ENCODE data around the gene GTF2H3. TPM values are rescaled to one million over a fixed set of nuclear protein-coding genes. Genes with fewer than 3 reads are reported as not detected.

Gene GTF2H3
- polyA plus RNA-seq, 1 experiment: 55.1 TPM

DNA sequence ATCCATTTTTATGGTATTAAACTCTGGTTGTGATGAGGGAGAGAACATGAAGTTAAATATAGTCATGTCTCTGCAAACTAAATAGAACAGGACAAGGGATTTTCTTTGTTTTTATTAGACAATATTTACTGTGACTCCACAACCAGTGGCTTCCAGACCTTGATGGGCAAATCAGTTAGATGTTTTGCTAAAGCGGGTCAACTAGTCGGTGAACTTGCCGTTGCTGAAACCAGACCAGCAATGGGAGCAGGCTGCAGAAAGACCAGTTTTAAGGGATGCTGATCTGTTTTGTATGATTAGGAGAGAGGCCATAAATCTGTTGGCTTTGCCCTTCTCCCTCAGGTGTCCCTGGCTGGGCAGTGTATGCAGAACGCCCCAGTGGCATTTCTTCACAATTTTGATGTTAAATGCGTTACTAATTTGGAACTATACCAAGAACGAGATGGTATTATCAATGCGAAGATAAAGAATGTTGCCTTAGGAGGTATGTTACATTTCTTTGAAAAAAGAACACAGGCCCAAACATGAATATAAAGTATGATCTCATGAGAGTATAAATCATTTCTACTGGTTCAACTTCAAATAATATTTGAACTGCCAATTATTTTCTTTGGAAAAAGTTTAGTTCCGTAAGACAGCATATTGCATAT is 56.7 kb downstream of the GTF2H3 start:
- TF ChIP-seq, protein P1, sequence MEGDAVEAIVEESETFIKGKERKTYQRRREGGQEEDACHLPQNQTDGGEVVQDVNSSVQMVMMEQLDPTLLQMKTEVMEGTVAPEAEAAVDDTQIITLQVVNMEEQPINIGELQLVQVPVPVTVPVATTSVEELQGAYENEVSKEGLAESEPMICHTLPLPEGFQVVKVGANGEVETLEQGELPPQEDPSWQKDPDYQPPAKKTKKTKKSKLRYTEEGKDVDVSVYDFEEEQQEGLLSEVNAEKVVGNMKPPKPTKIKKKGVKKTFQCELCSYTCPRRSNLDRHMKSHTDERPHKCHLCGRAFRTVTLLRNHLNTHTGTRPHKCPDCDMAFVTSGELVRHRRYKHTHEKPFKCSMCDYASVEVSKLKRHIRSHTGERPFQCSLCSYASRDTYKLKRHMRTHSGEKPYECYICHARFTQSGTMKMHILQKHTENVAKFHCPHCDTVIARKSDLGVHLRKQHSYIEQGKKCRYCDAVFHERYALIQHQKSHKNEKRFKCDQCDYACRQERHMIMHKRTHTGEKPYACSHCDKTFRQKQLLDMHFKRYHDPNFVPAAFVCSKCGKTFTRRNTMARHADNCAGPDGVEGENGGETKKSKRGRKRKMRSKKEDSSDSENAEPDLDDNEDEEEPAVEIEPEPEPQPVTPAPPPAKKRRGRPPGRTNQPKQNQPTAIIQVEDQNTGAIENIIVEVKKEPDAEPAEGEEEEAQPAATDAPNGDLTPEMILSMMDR (IDR thresholded peaks at IDR 0.05; ENCODE audit: low read depth, low read length): no peak
- H3K27ac ChIP-seq (ENCODE audit: low read depth, low read length): no peak overlapping the region
- no peaks in the 10 kb centered on the region for H3K27me3 ChIP-seq (ENCODE audit: control insufficient read depth, insufficient read depth, low read length)
- CTCF ChIA-PET: no interaction called here
- no peaks in the 10 kb centered on the region for H3K9me3 ChIP-seq (ENCODE audit: control insufficient read depth, insufficient read depth, low read length)
- DNase-seq (ENCODE audit: low read depth, low spot score): no peak
- POLR2A ChIA-PET: no interaction called here
- no peak overlapping the region for H3K4me3 ChIP-seq (ENCODE audit: low read depth, low read length)

DNA sequence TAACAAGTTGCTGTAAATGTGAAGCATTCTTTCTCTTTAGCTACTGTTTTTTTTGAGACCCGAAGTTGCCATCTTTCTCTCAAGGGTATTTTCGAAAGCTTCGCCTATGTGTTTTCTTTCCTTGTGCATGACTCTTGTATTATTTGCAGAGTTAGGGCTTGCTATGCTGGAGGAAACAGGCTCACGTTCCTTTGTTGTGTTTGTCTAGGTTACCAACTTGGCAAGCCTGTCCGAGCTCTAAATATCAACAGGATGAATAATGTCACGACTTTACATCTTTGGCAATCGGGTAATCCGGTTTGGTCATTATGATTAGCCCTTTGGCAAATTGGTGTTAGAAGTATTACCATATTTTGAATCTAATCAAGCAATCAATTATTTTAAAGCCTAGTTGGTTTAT is 62.6 kb downstream of the GTF2H3 start:
- TF ChIP-seq, protein P1 (IDR thresholded peaks at IDR 0.05; ENCODE audit: low read depth, low read length): no peak
- DNase-seq (ENCODE audit: low read depth, low spot score): no peak
- CTCF ChIA-PET: no interaction called here
- POLR2A ChIA-PET: no interaction called here
- Histone ChIP-seq H3K27me3 (ENCODE audit: control insufficient read depth, insufficient read depth, low read length) (no peaks in the 10 kb centered on the region), H3K4me3 (ENCODE audit: low read depth, low read length) (no peak overlapping the region), H3K27ac (ENCODE audit: low read depth, low read length) (no peak overlapping the region), H3K9me3 (ENCODE audit: control insufficient read depth, insufficient read depth, low read length) (no peaks in the 10 kb centered on the region)

DNA sequence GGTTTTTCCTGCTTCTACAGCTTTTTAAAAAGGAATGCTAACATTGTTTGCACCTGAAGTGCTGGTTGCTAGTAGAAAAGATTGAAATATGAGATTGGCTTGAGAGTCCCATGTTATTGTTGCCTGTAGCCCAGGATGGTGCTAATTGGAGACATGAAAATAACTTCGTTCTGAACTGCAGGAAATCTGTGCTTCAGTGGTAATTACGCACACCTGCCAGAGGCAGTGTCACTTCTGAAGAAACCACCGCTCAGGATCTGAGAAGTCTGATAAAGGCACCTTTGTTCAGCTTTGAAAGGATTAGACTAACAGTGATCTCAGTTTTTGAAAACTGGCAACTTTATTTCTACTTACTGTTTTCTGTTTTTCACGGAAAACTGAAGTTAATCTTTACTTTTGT is 63.0 kb downstream of the GTF2H3 start:
- POLR2A ChIA-PET: interaction anchor here (1.0 kb wide), 1 partner anchor 12 kb away, joined by 5 read pairs; no protein-coding TSS in a partner anchor
- Histone ChIP-seq H3K27ac (ENCODE audit: low read depth, low read length) (no peak overlapping the region), H3K9me3 (ENCODE audit: control insufficient read depth, insufficient read depth, low read length) (no peaks in the 10 kb centered on the region), H3K27me3 (ENCODE audit: control insufficient read depth, insufficient read depth, low read length) (no peaks in the 10 kb centered on the region), H3K4me3 (ENCODE audit: low read depth, low read length) (no peak overlapping the region)
- no peak for DNase-seq (ENCODE audit: low read depth, low spot score)
- TF ChIP-seq, protein P1 (IDR thresholded peaks at IDR 0.05; ENCODE audit: low read depth, low read length): no peak
- CTCF ChIA-PET: no interaction called here

DNA sequence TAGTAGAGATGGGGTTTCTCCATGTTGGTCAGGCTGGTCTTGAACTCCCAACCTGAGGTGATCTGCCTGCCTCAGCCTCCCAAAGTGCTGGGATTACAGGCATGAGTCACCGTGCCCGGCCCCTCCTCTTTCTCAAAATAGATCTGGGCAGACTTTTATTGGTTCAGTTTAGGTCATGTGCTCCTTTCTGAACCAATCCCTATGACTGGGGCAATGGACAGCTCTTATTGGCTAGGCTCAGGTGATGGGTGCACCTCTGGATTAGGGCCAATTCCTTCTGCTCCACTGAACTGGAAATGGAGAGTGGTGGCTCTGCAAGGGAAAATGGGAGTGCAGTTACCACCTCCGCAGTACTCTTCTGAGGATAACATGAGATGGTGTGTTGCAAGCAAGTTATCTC is 72.3 kb downstream of the GTF2H3 start:
- TF ChIP-seq, protein P1 (IDR thresholded peaks at IDR 0.05; ENCODE audit: low read depth, low read length): no peak
- CTCF ChIA-PET: no interaction called here
- no peak overlapping the region for H3K4me3 ChIP-seq (ENCODE audit: low read depth, low read length)
- POLR2A ChIA-PET: no interaction called here
- DNase-seq (ENCODE audit: low read depth, low spot score): no peak
- no peaks in the 10 kb centered on the region for H3K9me3 ChIP-seq (ENCODE audit: control insufficient read depth, insufficient read depth, low read length)
- no peak overlapping the region for H3K27ac ChIP-seq (ENCODE audit: low read depth, low read length)
- no peaks in the 10 kb centered on the region for H3K27me3 ChIP-seq (ENCODE audit: control insufficient read depth, insufficient read depth, low read length)

DNA sequence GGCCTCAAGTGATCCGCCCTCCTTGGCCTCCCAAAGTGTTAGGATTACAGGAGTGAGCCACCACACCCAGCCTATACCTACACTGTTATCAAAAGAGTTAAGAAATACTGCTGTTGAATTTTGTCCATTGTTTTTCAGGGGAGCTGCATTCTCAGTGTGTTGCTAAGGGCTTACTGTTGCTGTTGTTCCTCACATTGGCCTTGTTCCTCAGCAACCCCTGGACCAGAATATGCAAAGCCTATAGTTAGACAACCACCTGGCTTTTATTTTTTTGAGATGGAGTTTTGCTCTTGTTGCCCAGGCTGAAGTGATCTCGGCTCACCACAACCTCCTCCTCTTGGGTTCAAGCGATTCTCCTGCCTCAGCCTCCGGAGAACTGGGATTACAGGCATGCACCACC is 73.8 kb downstream of the GTF2H3 start:
- DNase-seq (ENCODE audit: low read depth, low spot score): no peak
- TF ChIP-seq, protein P1 (IDR thresholded peaks at IDR 0.05; ENCODE audit: low read depth, low read length): no peak
- Histone ChIP-seq H3K27ac (ENCODE audit: low read depth, low read length) (no peak overlapping the region), H3K4me3 (ENCODE audit: low read depth, low read length) (no peak overlapping the region), H3K27me3 (ENCODE audit: control insufficient read depth, insufficient read depth, low read length) (no peaks in the 10 kb centered on the region), H3K9me3 (ENCODE audit: control insufficient read depth, insufficient read depth, low read length) (no peaks in the 10 kb centered on the region; the same call in 1 of the 2 replicates)
- CTCF ChIA-PET: no interaction called here
- POLR2A ChIA-PET: no interaction called here

Small RNA genes within 50 kb of the gene (small RNA-seq; reads per million reads assigned to genes)
- not detected for gene SNORA9B (ENCODE audit: insufficient read length, low read depth)

Other genes starting within 250 kb of the GTF2H3 start
- gene KMT5A, start 249.7 kb upstream of the GTF2H3 start, polyA plus RNA-seq (2011; rRNA removed): 26.5 and 30.6 TPM in 2 replicates
- 2.9 and 3.3 TPM in 2 replicates for gene RILPL2, start 197.1 kb upstream of the GTF2H3 start, polyA plus RNA-seq (2011; rRNA removed)
- gene SNRNP35, start 175.7 kb upstream of the GTF2H3 start, polyA plus RNA-seq (2011; rRNA removed): 12.1 and 13.0 TPM in 2 replicates
- 18.7 and 19.8 TPM in 2 replicates for gene RILPL1, start 100.1 kb upstream of the GTF2H3 start, polyA plus RNA-seq (2011; rRNA removed)
- gene TMED2, start 49.3 kb upstream of the GTF2H3 start, polyA plus RNA-seq (2011; rRNA removed): 241 and 319 TPM in 2 replicates
- 12.6 and 15.4 TPM in 2 replicates for gene DDX55, start 31.7 kb upstream of the GTF2H3 start, polyA plus RNA-seq (2011; rRNA removed)
- gene EIF2B1, start 143 bp upstream of the GTF2H3 start, polyA plus RNA-seq (2011; rRNA removed): 36.6 and 37.8 TPM in 2 replicates
- gene TCTN2, start 37.3 kb downstream of the GTF2H3 start, polyA plus RNA-seq (2011; rRNA removed): 8.6 and 9.1 TPM in 2 replicates
- 28.9 and 30.0 TPM in 2 replicates for gene ATP6V0A2, start 78.5 kb downstream of the GTF2H3 start, polyA plus RNA-seq (2011; rRNA removed)
- 8.6 and 9.1 TPM in 2 replicates for gene DNAH10, start 128.5 kb downstream of the GTF2H3 start, polyA plus RNA-seq (2011; rRNA removed)